ENCODE measurements around the gene P2RX7.

DNA sequence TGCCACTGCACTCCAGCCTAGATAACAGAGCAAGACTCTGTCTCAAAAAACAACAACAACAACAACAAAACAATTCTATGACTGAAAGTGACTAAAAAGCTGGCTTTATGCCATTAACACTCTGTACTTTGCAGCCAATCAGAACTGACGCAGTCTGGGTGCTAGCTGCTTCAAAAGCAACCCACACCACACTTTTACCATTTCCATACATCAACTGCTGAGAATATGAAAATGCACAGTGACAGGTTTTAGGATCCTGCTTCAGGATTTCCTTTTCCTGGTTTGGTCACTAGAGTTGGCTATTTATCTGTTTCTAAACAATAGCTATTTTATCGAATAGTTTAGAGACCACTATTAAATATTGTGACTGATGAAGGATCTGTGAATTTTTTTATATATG lies 54.1 kb downstream of the P2RX7 start:
- TF ChIP-seq, protein P1, sequence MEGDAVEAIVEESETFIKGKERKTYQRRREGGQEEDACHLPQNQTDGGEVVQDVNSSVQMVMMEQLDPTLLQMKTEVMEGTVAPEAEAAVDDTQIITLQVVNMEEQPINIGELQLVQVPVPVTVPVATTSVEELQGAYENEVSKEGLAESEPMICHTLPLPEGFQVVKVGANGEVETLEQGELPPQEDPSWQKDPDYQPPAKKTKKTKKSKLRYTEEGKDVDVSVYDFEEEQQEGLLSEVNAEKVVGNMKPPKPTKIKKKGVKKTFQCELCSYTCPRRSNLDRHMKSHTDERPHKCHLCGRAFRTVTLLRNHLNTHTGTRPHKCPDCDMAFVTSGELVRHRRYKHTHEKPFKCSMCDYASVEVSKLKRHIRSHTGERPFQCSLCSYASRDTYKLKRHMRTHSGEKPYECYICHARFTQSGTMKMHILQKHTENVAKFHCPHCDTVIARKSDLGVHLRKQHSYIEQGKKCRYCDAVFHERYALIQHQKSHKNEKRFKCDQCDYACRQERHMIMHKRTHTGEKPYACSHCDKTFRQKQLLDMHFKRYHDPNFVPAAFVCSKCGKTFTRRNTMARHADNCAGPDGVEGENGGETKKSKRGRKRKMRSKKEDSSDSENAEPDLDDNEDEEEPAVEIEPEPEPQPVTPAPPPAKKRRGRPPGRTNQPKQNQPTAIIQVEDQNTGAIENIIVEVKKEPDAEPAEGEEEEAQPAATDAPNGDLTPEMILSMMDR (IDR thresholded peaks at IDR 0.05) = no peak
- TF ChIP-seq POLR2A (IDR thresholded peaks at IDR 0.05) = no peak

Measured in adrenal gland (tissue), 5 donors.